Stimulated activated naive B cell treated with anti-CD40 and anti-IgM and Interleukin-4, amounts not matched to agents 10 μg/mL and 1 μg/mL and 100 μg/mL, for 72 hours (primary cell): ENCODE measurements around the gene MOGAT2.
"Not testable (repeated sequence)": the region's sequence is repeated elsewhere in the genome, so short reads cannot be mapped to it uniquely, and the experiment has no call there.

ENCODE experiments used
- ATAC-seq, 2 donors: fragments of 150-1000 bp; cut with Tn5 transposase; replicated peaks; 2 replicates each; pipeline ENCODE4 v1.10.0; 2021; ENCODE audit warnings: moderate library complexity in 1 of 2
- DNase-seq: peaks from one replicate; pipeline ENCODE4 v3.0.0; 2021
- H3K27ac Mint-ChIP-seq: one replicate; pipeline ENCODE4 v1.8.0; 2022; ENCODE audit warnings: mild to moderate bottlenecking, mixed read lengths
- H3K27me3 Mint-ChIP-seq, 2 donors: one replicate each; pipeline ENCODE4 v1.8.0; 2022; ENCODE audit warnings: mixed read lengths in 2 of 2
- H3K36me3 Mint-ChIP-seq, 2 donors: one replicate each; pipeline ENCODE4 v1.8.0; 2022; ENCODE audit warnings: mixed read lengths in 2 of 2, mild to moderate bottlenecking in 1 of 2
- H3K4me1 Mint-ChIP-seq, 2 donors: one replicate each; pipeline ENCODE4 v1.8.0; 2022; ENCODE audit warnings: mixed read lengths in 2 of 2, mild to moderate bottlenecking in 1 of 2
- H3K4me3 Mint-ChIP-seq, 2 donors: one replicate each; pipeline ENCODE4 v1.8.0; 2022; ENCODE audit warnings: mild to moderate bottlenecking in 2 of 2, mixed read lengths in 2 of 2, moderate library complexity in 1 of 2
- H3K9me3 Mint-ChIP-seq, 2 donors: one replicate each; pipeline ENCODE4 v1.8.0; 2022; ENCODE audit warnings: mixed read lengths in 2 of 2, mild to moderate bottlenecking in 1 of 2

The MOGAT2 gene

DNA sequence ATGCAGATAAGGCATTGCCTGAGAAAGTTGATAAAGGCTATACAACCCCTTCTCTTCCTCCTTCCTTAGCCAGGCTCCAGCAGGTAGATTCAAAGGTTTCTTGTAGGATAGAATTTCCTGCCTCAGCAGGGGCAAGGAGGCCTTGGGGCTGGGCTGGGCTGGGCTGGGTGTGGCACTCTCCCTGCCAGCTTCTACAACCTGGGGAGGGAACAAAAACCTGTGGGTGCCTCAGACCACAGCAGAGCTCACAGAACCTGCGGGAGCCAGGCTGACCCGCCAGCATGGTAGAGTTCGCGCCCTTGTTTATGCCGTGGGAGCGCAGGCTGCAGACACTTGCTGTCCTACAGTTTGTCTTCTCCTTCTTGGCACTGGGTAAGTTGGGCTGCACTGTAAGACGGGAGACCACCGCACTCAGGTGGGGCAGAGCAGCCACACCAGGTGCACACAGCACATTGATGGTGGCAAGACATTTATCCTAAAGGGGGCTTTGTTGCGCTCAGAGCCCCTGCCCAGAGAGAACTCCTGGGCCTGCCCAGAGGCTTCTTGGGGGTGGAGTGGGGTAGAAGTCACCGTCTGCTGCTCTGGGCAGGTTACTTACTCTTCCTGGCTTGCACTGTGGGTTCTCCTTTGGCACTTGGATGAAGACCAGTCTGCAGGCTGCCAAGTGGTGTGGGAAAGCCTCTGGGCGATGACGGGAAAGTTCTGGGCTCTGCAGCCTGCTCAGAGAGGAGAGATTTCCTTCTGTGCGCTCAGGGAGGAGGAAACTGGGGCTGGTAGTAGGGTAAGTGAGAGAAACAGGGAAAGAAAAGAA is at the start of gene MOGAT2:
TSS of gene MOGAT2 (plus strand) at position 231 of the 811 bp plus-strand sequence. CDS start at position 282, 51 bp downstream.
- H3K27ac Mint-ChIP-seq = peak within 1 kb of the TSS; percentile 81
- peaks cover 15 to 31% of the 10 kb centered on the region in 2 donors for H3K27me3 Mint-ChIP-seq
- DNase-seq (no peak), ATAC-seq (no peak)
- H3K4me3 Mint-ChIP-seq = no peak within 1 kb of the TSS
- H3K36me3 Mint-ChIP-seq = no peaks in the 10 kb centered on the region
- H3K4me1 Mint-ChIP-seq = peaks cover 10 to 14% of the 10 kb centered on the region in 2 donors
- H3K9me3 Mint-ChIP-seq = no peaks in the 10 kb centered on the region

DNA sequence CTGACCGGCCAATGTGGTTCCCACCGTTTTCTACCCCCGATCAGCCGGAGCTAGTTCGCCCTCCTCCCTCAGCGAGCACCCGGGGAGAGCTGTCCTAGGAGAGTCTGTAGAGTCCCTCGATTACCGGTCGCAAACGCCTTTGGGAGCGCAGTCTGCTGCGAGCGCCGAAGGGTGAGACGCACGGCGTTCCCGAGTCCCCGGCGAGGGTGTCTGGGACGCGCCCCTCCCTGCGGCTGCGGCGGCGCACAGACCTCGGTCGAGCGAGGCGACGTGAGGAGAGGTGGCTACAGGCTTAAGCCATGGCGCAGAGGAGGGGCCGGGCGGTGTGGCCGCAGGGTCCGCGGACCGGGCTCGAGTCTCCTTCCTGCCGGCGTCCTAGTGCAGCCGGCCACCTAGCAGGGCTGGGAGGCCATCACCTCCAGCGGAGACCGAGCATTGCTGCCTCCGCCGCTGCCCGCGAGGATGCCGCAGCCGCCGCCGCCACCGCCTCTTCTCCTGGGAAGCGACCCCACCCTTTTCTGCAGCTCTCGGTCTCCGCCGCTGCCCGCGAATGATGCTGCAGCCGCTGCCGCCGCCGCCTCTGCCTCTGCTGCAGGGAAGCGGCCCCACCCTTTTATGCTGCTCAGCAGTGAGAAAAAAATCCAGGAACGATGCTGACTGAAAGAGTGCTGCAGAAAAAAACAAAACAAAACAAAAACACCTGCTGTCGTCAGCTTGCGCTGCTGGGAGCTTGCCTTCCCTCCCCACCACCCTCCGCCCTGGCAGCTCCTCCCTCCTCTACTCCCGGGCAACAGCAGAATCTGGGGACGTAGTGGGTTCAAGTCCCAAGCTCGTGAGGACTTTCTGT is 49.0 kb upstream of the MOGAT2 start, which contains the start of gene MAP6:
TSS of gene MAP6 (minus strand) at position 588 of the 847 bp plus-strand sequence. CDS start 669 bp downstream, outside the sequence.
- Mint-ChIP-seq H3K27ac (peak within 1 kb of the TSS; percentile 80), H3K27me3 (peaks cover 48 to 58% of the 10 kb centered on the region in 2 donors), H3K4me3 (peak within 1 kb of the TSS; percentile 82 to 94), H3K4me1 (peaks cover 13 to 21% of the 10 kb centered on the region in 2 donors), H3K36me3 (peaks cover 1 to 4% of the 10 kb centered on the region in 2 donors), H3K9me3 (peaks cover 0 to 2% of the 10 kb centered on the region in 2 donors)
- no peak for DNase-seq
- peak; percentile 53 to 56 for ATAC-seq

DNA sequence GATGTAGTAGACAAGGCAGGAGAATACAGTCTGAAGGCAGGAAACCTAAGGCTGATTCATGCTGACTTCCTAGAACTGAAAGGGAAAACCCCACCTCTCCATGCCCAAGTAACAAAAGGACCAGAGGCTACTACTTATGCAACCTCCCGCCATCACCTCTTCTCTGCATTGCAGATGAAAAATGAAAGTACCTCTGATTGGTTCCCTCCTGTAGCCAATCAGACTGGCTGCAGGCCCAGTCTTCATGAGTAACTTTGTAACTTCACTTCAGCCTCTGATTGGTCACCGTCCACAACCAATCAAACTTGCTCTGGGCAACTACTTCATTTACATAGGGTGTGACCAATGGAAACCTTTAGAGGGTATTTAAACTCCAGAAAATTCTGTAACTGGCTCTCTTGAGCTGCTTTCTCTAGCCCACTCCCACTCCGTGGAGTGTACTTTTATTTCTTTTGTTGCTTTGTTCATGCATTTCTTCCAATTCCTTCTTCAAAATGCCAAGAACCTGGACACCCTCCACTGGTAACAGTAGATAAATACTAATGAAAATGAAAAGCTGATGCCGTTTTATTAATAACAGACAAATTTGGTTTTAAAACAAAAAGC is 43.6 kb upstream of the MOGAT2 start:
- Mint-ChIP-seq H3K4me3 (no peak overlapping the region), H3K4me1 (peaks cover 5% of the 10 kb centered on the region in 2 donors), H3K27me3 (peaks cover 19 to 21% of the 10 kb centered on the region in 2 donors), H3K27ac (no peak overlapping the region), H3K36me3 (peaks cover 0 to 4% of the 10 kb centered on the region in 2 donors), H3K9me3 (peaks cover 0 to 2% of the 10 kb centered on the region in 2 donors)
- DNase-seq (peak; percentile 42), ATAC-seq (peak; percentile 96 to 98)

DNA sequence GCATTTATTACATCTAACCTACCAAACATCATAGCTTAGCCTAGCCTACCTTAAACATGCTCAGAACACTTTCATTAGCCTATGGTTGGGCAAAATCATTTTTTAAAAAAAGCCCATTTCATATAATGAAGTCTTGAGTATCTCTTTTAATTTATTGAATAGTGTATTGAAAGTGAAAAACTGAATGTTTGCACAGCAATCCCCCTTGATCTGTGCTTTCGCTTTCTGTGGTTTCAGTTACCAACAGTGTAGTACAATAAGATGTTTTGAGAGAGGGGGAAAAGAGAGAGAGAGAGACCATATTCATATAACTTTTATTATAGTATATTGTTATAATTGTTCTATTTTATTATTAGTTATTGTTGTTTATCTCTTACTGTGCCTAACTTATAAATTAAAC is 40.4 kb upstream of the MOGAT2 start:
- Mint-ChIP-seq H3K36me3 (no peaks in the 10 kb centered on the region), H3K27ac (no peak overlapping the region), H3K4me1 (peaks cover 0 to 5% of the 10 kb centered on the region in 2 donors), H3K9me3 (peaks cover under 1 to 2% of the 10 kb centered on the region in 2 donors), H3K4me3 (no peak overlapping the region), H3K27me3 (peaks cover under 1 to 2% of the 10 kb centered on the region in 2 donors)
- no peak for DNase-seq
- ATAC-seq = no peak

- H3K4me1 Mint-ChIP-seq = peaks cover 0 to 5% of the 10 kb centered on the region in 2 donors
- peaks cover 7 to 8% of the 10 kb centered on the region in 2 donors for H3K27me3 Mint-ChIP-seq
- ATAC-seq = no peak
- DNase-seq = no peak
- peaks cover 4 to 7% of the 10 kb centered on the region in 2 donors for H3K9me3 Mint-ChIP-seq
- no peak overlapping the region for H3K27ac Mint-ChIP-seq
- no peaks in the 10 kb centered on the region for H3K36me3 Mint-ChIP-seq
- H3K4me3 Mint-ChIP-seq = no peak overlapping the region
Measured at GRCh38 chr11:75677909-75678308, 39.7 kb upstream of the MOGAT2 start.

DNA sequence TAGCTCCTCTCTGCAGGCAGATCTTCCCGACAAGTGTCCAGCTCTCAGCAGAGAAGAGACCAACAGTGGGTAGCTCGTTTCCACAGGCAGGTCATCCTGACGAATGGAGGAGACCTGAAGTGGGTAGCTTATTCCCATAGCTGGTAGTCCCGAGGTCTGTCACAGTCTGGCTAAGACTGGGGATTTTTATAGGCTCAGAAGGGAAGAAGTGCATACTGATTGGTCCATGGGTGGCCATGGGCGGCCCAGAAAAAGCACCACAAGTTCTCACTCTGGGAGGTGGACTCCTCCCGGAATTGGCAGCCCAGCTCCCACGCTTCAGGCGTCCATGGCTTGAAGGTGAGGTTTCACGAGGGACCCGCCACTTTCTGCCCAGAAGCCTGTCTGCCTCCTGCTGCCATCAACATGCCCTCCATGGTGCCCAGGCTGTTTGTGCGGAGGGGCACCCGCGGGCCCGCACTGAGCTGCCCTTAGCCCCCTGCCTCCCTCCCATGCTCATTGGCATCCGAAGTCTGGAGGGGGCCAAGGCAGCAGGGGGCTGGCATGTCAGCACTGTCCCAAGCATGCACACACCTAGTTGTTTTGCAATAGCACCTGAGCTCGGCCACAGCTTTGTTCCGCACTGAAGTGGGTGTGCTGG is 38.9 kb upstream of the MOGAT2 start:
- no peak overlapping the region for H3K27ac Mint-ChIP-seq
- no peak for DNase-seq
- ATAC-seq = no peak
- peaks cover 1 to 2% of the 10 kb centered on the region in 2 donors for H3K4me1 Mint-ChIP-seq
- peaks cover 6 to 8% of the 10 kb centered on the region in 2 donors for H3K9me3 Mint-ChIP-seq
- no peak overlapping the region for H3K4me3 Mint-ChIP-seq
- no peaks in the 10 kb centered on the region for H3K36me3 Mint-ChIP-seq
- peaks cover 11 to 12% of the 10 kb centered on the region in 2 donors for H3K27me3 Mint-ChIP-seq

DNA sequence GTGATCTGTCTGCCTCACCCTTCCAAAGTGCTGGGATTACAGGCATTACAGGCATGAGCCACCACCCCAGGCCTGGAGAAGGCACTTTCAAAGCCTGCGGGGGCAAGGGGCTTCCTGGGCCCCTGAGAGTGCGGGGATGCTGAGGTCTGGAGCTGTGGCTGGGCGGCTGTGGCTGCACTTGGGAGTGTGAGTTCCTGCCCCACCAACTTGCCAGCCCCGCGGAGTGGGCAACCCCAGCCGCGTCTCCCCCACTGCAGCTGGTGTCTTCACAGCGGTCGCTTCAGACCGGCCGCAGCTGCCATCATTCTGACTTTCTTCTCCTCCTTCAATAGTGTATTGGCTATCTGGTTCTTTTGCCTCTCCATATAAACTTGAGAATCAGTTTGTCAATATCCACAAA is 38.1 kb upstream of the MOGAT2 start:
- H3K9me3 Mint-ChIP-seq = peaks cover 7 to 8% of the 10 kb centered on the region in 2 donors
- no peak overlapping the region for H3K4me3 Mint-ChIP-seq
- ATAC-seq (no peak), DNase-seq (no peak)
- peaks cover 0 to under 1% of the 10 kb centered on the region in 2 donors for H3K36me3 Mint-ChIP-seq
- H3K4me1 Mint-ChIP-seq = peaks cover 2 to 5% of the 10 kb centered on the region in 2 donors
- peaks cover 11 to 12% of the 10 kb centered on the region in 2 donors for H3K27me3 Mint-ChIP-seq
- H3K27ac Mint-ChIP-seq = no peak overlapping the region

DNA sequence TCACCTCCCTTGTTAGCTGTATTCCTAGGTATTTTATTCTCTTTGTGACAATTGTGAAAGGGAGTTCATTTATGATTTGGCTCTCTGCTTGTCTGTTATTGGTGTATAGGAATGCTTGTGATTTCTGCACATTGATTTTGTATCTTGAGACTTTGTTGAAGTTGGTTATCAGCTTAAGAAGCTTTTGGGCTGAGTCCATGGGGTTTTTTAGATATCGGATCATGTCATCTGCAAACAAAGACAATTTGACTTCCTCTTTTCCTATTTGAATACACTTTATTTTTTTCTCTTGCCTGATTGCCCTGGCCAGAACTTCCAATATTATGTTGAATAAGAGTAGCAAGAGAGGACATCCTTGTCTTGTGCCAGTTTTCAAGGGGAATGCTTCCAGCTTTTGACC is 33.8 kb upstream of the MOGAT2 start:
- Mint-ChIP-seq H3K9me3 (peaks cover 26 to 27% of the 10 kb centered on the region in 2 donors), H3K4me1 (peaks cover 15 to 24% of the 10 kb centered on the region in 2 donors), H3K36me3 (peaks cover 12 to 23% of the 10 kb centered on the region in 2 donors), H3K27me3 (peaks cover 11 to 12% of the 10 kb centered on the region in 2 donors)
- DNase-seq, H3K27ac Mint-ChIP-seq, ATAC-seq, H3K4me3 Mint-ChIP-seq: not testable (repeated sequence)

DNA sequence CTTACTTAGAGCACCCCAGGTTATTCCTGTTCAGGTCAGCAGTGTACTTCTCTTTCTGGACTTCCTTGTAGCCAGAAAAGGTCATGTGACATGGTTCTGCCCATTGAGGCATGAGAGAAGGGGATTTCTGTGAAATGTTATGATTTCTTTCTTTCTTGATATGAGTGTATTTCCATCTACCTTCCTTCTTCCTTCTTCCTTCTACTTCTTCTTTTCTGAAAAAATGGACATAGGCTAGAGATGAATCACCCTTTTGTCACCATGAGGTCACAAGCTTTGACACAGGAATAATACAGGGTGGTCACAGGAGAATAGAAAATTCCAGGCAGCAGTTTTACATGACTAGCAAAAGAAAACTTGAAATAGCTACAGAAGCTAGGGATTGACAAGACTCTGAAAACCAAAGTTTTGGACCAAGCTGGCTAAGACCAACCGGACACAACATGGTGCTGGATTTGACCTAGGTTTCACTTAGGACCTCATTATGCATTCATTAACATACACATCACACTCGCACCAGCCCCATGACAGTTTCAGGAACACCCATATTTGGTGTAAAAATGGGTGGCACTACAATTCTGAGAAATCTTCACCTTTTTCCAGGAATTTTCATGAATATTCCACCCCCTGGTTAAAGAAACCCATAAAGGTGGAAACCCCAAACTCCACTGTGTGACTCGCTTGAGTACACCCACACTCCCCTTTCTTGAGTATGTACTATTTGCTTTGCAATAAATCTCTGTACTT is 27.6 kb upstream of the MOGAT2 start:
- no peaks in the 10 kb centered on the region for H3K27me3 Mint-ChIP-seq

GRCh38 chr11:75691804-75692203 is 25.8 kb upstream of the MOGAT2 start:
- H3K27ac Mint-ChIP-seq = peak overlapping the region; percentile 42
- peaks cover 5 to 8% of the 10 kb centered on the region in 2 donors for H3K27me3 Mint-ChIP-seq
- no peak for DNase-seq
- H3K4me3 Mint-ChIP-seq = no peak overlapping the region
- peaks cover 7 to 13% of the 10 kb centered on the region in 2 donors for H3K9me3 Mint-ChIP-seq
- peaks cover 34 to 52% of the 10 kb centered on the region in 2 donors for H3K4me1 Mint-ChIP-seq
- H3K36me3 Mint-ChIP-seq = peaks cover 0 to 14% of the 10 kb centered on the region in 2 donors
- no peak for ATAC-seq

More for the DNA sequence above, 27.6 kb upstream of the MOGAT2 start:
- Mint-ChIP-seq H3K9me3 (peaks cover 20 to 21% of the 10 kb centered on the region in 2 donors), H3K36me3 (peaks cover 8 to 26% of the 10 kb centered on the region in 2 donors), H3K27ac (peak overlapping the region; percentile 93), H3K4me1 (peaks cover 34 to 53% of the 10 kb centered on the region in 2 donors), H3K4me3 (peak overlapping the region; percentile 75 to 76)
- DNase-seq (peak; percentile 58), ATAC-seq (peak; percentile 86 to 87)

DNA sequence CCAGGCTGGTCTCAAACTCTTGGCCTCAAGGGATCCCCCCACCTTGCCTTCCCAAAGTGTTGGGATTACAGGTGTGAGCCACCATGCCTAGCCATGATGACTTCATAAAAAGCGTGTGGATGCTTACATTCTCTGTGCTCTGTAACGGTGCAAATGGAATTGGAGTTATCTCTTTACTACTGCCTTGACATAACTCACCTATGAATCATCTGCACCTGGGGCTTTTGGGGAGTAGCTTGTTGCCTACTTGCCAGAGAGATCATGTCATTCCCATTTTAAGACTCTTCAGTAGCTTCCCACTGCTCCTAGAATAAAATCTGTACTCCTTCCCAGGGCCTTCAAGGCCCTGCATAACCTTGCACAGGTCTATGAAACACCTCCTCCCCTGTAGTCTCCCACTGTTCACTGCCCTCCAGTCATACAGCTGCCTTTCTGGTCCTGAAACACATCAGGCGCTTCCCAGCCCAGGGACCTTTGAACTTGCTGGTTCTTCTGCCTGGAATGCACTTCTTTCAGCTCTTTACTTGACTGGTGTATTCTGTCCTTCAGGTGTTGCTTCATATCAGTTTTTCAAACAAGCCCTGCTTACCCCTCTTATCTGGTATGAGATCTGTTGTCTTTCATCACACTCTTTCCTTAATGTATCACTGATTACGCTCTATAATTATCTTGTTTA is 19.6 kb upstream of the MOGAT2 start:
- no peak for DNase-seq
- Mint-ChIP-seq H3K27me3 (peaks cover 23 to 30% of the 10 kb centered on the region in 2 donors), H3K27ac (no peak overlapping the region), H3K9me3 (peaks cover 2 to 6% of the 10 kb centered on the region in 2 donors), H3K4me3 (no peak overlapping the region), H3K36me3 (peaks cover 0 to 6% of the 10 kb centered on the region in 2 donors), H3K4me1 (peaks cover 0 to 7% of the 10 kb centered on the region in 2 donors)
- no peak for ATAC-seq

DNA sequence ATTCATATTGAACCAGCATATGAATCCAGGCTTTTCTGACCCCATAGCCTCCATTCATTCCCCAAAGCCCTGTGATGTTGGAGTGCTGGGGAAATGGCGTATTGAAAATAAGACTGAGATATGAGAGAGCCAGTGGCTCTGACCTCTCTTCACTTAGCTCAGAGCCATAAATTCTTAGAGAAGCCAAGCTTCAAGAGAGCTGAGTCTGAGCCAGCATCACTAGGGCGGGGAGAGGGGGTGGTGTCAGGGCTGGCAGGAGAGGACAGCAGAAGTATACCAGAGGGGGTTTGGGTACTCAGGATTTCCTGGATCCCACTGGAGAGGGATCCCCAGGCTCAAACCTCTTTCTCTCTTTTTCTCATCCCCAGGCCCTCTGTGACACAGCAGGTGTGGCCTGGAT is 16.7 kb upstream of the MOGAT2 start:
- Mint-ChIP-seq H3K36me3 (peaks cover 0 to 3% of the 10 kb centered on the region in 2 donors), H3K4me3 (no peak overlapping the region), H3K4me1 (peaks cover 7 to 13% of the 10 kb centered on the region in 2 donors), H3K27ac (no peak overlapping the region), H3K27me3 (peaks cover 35 to 36% of the 10 kb centered on the region in 2 donors), H3K9me3 (no peaks in the 10 kb centered on the region)
- ATAC-seq (no peak), DNase-seq (no peak)
